ENCODE measurements around the gene GIMAP7. TPM values are rescaled to one million over a fixed set of nuclear protein-coding genes. Genes with fewer than 3 reads are reported as not detected.
A peak's percentile ranks its signal among the peaks of the same experiment; 100 is the strongest.

GIMAP7 gene
- total RNA-seq, 4 donors from 2014 or later = 4.8 to 16.5 (median 8.5) TPM

- no peak for DNase-seq
- TF ChIP-seq CTCF (IDR thresholded peaks at IDR 0.05) = no peak
- no peak for TF ChIP-seq POLR2A (IDR thresholded peaks at IDR 0.05)
- Histone ChIP-seq H3K4me1 (no peaks in the 10 kb centered on the region), H3K27ac (no peak overlapping the region), H3K9me3 (no peaks in the 10 kb centered on the region), H3K27me3 (no peaks in the 10 kb centered on the region), H3K36me3 (no peaks in the 10 kb centered on the region), H3K4me3 (no peak overlapping the region)
These were observed 40.8 kb upstream of the GIMAP7 start for GRCh38 chr7:150473902-150474301.

DNA sequence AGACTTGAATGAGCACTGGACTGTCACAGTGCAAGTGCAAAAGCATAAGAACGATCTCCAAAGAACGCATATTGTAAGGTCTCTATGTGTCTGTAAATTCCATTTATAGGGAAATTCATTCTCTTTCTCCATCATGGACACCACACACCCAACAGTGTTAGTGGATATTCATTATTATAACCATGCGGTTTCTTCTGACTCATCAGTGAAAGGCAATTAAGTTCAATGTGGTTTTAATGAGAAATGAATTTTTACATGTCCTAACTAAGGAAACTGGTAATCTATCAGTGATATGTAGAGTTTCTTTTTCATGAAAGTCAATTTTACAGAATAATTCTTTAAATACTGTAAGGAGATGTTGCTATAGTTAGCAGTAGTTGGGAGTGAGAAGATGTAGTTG lies 38.4 kb upstream of the GIMAP7 start:
- H3K9me3 ChIP-seq = no peaks in the 10 kb centered on the region
- H3K27ac ChIP-seq = no peak overlapping the region
- TF ChIP-seq CTCF (IDR thresholded peaks at IDR 0.05) (no peak), POLR2A (IDR thresholded peaks at IDR 0.05) (no peak)
- H3K36me3 ChIP-seq = no peaks in the 10 kb centered on the region
- DNase-seq = no peak
- H3K4me1 ChIP-seq = peaks cover 0 to 9% (median 0%) of the 10 kb centered on the region in 4 donors
- no peaks in the 10 kb centered on the region for H3K27me3 ChIP-seq
- H3K4me3 ChIP-seq = no peak overlapping the region

DNA sequence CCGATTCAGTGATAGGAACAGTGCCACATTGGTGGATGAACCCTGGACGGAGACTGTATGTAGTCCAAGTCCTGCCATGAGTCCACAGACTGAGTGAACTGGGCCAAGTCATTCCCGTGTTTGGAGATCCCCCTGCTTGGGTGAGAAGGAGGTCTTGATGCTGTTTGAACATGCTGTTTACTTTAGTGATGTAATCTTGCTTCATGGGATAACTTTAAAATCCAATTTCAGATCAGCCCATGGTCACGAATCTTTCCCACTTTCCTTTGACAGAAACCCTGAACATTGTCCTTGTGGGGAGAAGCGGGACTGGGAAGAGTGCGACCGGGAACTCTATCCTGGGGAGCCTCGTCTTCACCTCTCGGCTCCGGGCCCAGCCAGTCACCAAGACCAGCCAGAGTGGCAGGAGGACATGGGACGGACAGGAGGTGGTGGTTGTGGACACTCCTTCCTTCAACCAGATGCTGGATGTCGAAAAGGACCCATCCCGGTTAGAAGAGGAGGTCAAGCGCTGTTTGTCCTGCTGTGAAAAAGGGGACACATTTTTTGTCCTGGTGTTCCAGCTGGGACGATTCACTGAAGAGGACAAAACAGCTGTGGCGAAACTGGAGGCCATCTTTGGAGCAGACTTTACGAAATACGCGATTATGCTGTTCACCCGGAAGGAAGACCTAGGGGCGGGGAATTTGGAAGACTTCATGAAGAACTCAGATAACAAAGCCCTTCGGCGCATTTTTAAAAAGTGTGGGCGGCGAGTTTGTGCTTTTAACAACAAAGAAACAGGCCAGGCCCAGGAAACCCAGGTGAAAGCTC lies 37.6 kb upstream of the GIMAP7 start:
- DNase-seq = no peak
- TF ChIP-seq CTCF (IDR thresholded peaks at IDR 0.05) = no peak
- TF ChIP-seq POLR2A (IDR thresholded peaks at IDR 0.05) = no peak
- H3K4me3 ChIP-seq = no peak overlapping the region

GRCh38 chr7:150479023-150479716 lies 35.5 kb upstream of the GIMAP7 start:
- peak overlapping the region; percentile 22 to 55 (median 32) for H3K27ac ChIP-seq

More for the DNA sequence above, 37.6 kb upstream of the GIMAP7 start:
- Histone ChIP-seq H3K9me3 (no peaks in the 10 kb centered on the region), H3K36me3 (no peaks in the 10 kb centered on the region), H3K27me3 (no peaks in the 10 kb centered on the region), H3K4me1 (peaks cover 0 to 9% (median 0%) of the 10 kb centered on the region in 4 donors), H3K27ac (peak overlapping the region in 1 of 4 donors; percentile 25)

More at GRCh38 chr7:150479023-150479716, 35.5 kb upstream of the GIMAP7 start:
- no peaks in the 10 kb centered on the region for H3K9me3 ChIP-seq
- DNase-seq = no peak
- TF ChIP-seq CTCF (IDR thresholded peaks at IDR 0.05) = no peak
- TF ChIP-seq POLR2A (IDR thresholded peaks at IDR 0.05) = no peak
- H3K4me3 ChIP-seq = no peak overlapping the region
- no peaks in the 10 kb centered on the region for H3K27me3 ChIP-seq
- no peaks in the 10 kb centered on the region for H3K36me3 ChIP-seq
- H3K4me1 ChIP-seq = peaks cover 0 to 9% (median 0%) of the 10 kb centered on the region in 4 donors
